GM12878 (cell line): ENCODE measurements around the gene CDK11B. TPM values are rescaled to one million over a fixed set of nuclear protein-coding genes. Genes with fewer than 3 reads are reported as not detected.

ENCODE experiments used
- ATF3 ChIP-seq: IDR thresholded peaks from 2 replicates; pipeline ENCODE4 v1.6.1; 2011; ENCODE audit warnings: low read depth, mild to moderate bottlenecking, low read length, moderate library complexity, borderline replicate concordance; ENCODE audit errors: extremely low read depth
- BACH1 ChIP-seq: fragments of 450-650 bp; IDR thresholded peaks from 2 replicates; pipeline ENCODE4 v1.6.1; 2017; ENCODE audit warnings: mild to moderate bottlenecking, borderline replicate concordance
- CREM ChIP-seq: IDR thresholded peaks from 2 replicates; pipeline ENCODE4 v1.6.1; 2014; ENCODE audit warnings: antibody characterized with exemption, low read depth
- EED ChIP-seq: sonication (generic); IDR thresholded peaks from 2 replicates; pipeline ENCODE4 v1.6.1; 2016; ENCODE audit warnings: antibody characterized with exemption, low read depth
- FOS ChIP-seq: IDR thresholded peaks from 3 replicates; pipeline ENCODE4 v1.6.1; 2011; ENCODE audit warnings: borderline replicate concordance; ENCODE audit not compliant: insufficient read length; ENCODE audit errors: extremely low read depth
- MEF2A ChIP-seq: IDR thresholded peaks from 2 replicates; pipeline ENCODE4 v1.6.1; 2011; ENCODE audit warnings: low read depth, mild to moderate bottlenecking, low read length, moderate library complexity; ENCODE audit not compliant: insufficient read depth
- MLLT1 ChIP-seq: fragments of 450-650 bp; IDR thresholded peaks from 2 replicates; pipeline ENCODE4 v1.6.1; 2016; ENCODE audit warnings: mild to moderate bottlenecking
- SIX5 ChIP-seq: IDR thresholded peaks from 2 replicates; pipeline ENCODE4 v1.6.1; 2011; ENCODE audit warnings: mild to moderate bottlenecking, low read depth, low read length, moderate library complexity; ENCODE audit not compliant: severe bottlenecking
- SMAD5 ChIP-seq: IDR thresholded peaks from 2 replicates; pipeline ENCODE4 v1.6.1; 2016; ENCODE audit warnings: antibody characterized with exemption, low read depth
- TBL1XR1 ChIP-seq: IDR thresholded peaks from 2 replicates; pipeline ENCODE4 v1.6.1; 2012; ENCODE audit warnings: low read depth, low read length, improper control_type of control experiment
- ZBTB40 ChIP-seq: fragments of 450-650 bp; IDR thresholded peaks from 2 replicates; pipeline ENCODE4 v1.6.1; 2016; ENCODE audit warnings: mild to moderate bottlenecking, moderate library complexity, borderline replicate concordance
- ZNF207 ChIP-seq: fragments of 450-650 bp; IDR thresholded peaks from 2 replicates; pipeline ENCODE4 v1.6.1; 2014; ENCODE audit warnings: antibody characterized with exemption, mild to moderate bottlenecking, borderline replicate concordance
- ZNF592 ChIP-seq: fragments of 450-650 bp; IDR thresholded peaks from 2 replicates; pipeline ENCODE4 v1.6.1; 2017; ENCODE audit warnings: mild to moderate bottlenecking, moderate library complexity
- polyA plus RNA-seq, 11 experiments: library from polyadenylated mRNA; depleted of rRNA in 4 of 11; unstranded in 6 of 11; stranded (reverse) in 5 of 11; fragments of >200 nt; fragmentation: Nextera tagmentation in 4 of 11; fragmentation: Illumina TruSeq in 1 of 11; extraction: Ambion mirVana in 4 of 11; extraction: Trizol in 1 of 11; gene quantifications; 1 replicate in 1 of 11; 2 replicates in 10 of 11; pipeline versions ENCODE4 v1.2.1 to v1.2.3, GENCODE V29; 2011 to 2016; ENCODE audit warnings: inconsistent platforms in 2 of 11, missing spikeins in 2 of 11, low read depth in 1 of 11
- total RNA-seq, 4 experiments: library from RNA; depleted of rRNA in 3 of 4; stranded (reverse); fragments of >200 nt in 3 of 4; fragmentation: Illumina TruSeq in 1 of 4; extraction: Trizol in 1 of 4; gene quantifications; 2 replicates each; pipeline versions ENCODE4 v1.2.1 to v1.2.3, GENCODE V29; 2013 to 2021

Gene CDK11B
- total and polyA plus RNA-seq, 10 of the 15 experiments (the other 5 are each of a cell fraction or from before 2014, with no cell fraction given): 3.2 to 30.9 (median 18.0) TPM

- TF ChIP-seq ZBTB40: no peak
- no peak for TF ChIP-seq FOS
- TF ChIP-seq MEF2A: peak; percentile 93
- TF ChIP-seq EED: 0 out of 2 replicates have a peak, but pooled peaks have one; percentile 17
- TF ChIP-seq TBL1XR1: no peak
- no peak for TF ChIP-seq BACH1
- TF ChIP-seq ZNF592: no peak
- no peak for TF ChIP-seq SIX5
- no peak for TF ChIP-seq SMAD5
- TF ChIP-seq CREM: peak; percentile 34; the same call in 1 of the 2 replicates
- no peak for TF ChIP-seq ATF3
- TF ChIP-seq ZNF207: no peak
- no peak for TF ChIP-seq MLLT1
Measured at GRCh38 chr1:1602304-1602967, 56.4 kb downstream of the CDK11B start (continued).
